IMR-90 (cell line): ENCODE results near the gene NSD2. TPM values are rescaled to one million over a fixed set of nuclear protein-coding genes. Genes with fewer than 3 reads are reported as not detected.

ENCODE experiments used
- ATAC-seq: fragments of 200-7000 bp; cut with Tn5 transposase; 2 replicates; pipeline ENCODE4 v1.9.1; 2020; ENCODE audit warnings: low read depth, mild to moderate bottlenecking, moderate library complexity
- BruUV-seq: library from RNA; stranded (reverse); fragments of 400-500 nt; replicated peaks from 2 replicates; lab custom pipeline; 2021; lab: Mats Ljungman, UMichigan
- CTCF ChIA-PET: fragments of 300-600 bp; formaldehyde crosslinking; extraction: SDS; loops from one replicate; lab custom pipeline; 2021; ENCODE audit warnings: antibody characterized with exemption; lab: Yijun Ruan, JAX
- POLR2A ChIA-PET: fragments of 300-600 bp; sonication (Branson Sonifier 250); formaldehyde crosslinking; loops from one replicate; lab custom pipeline; 2022; ENCODE audit warnings: antibody characterized with exemption; ENCODE audit not compliant: unreplicated experiment; lab: Charles Lee
- DNase-seq: peaks from one replicate; pipeline ENCODE4 v3.0.0; 2013
- H2AFZ ChIP-seq: replicated peaks from 2 replicates; pipeline ENCODE3; 2013; ENCODE audit warnings: low read length, mild to moderate bottlenecking; ENCODE audit not compliant: poor library complexity
- H2AK5ac ChIP-seq: 2 replicates; pipeline ENCODE4 v1.6.1; 2013; ENCODE audit warnings: low read depth, low read length, inconsistent platforms
- H2AK9ac ChIP-seq: replicated peaks from 2 replicates; pipeline ENCODE3; 2013; ENCODE audit warnings: mild to moderate bottlenecking, low read depth, low read length, moderate library complexity; ENCODE audit not compliant: poor library complexity
- H2BK120ac ChIP-seq: 2 replicates; pipeline ENCODE4 v1.6.1; 2013; ENCODE audit warnings: low read depth, low read length, inconsistent platforms
- H2BK15ac ChIP-seq: 3 replicates; pipeline ENCODE4 v1.6.1; 2013; ENCODE audit warnings: low read depth, low read length, inconsistent platforms
- H2BK20ac ChIP-seq: 2 replicates; pipeline ENCODE4 v1.6.1; 2013; ENCODE audit warnings: low read depth, mild to moderate bottlenecking, inconsistent platforms, low read length, moderate library complexity
- H2BK5ac ChIP-seq: 2 replicates; pipeline ENCODE4 v1.6.1; 2013; ENCODE audit warnings: mild to moderate bottlenecking, low read depth, low read length, inconsistent platforms; ENCODE audit not compliant: poor library complexity, severe bottlenecking
- H3K14ac ChIP-seq: replicated peaks from 2 replicates; pipeline ENCODE4 v1.6.1; 2013; ENCODE audit warnings: low read depth, low read length, inconsistent platforms
- H3K18ac ChIP-seq: 2 replicates; pipeline ENCODE4 v1.6.1; 2013; ENCODE audit warnings: low read depth, low read length, control low read depth
- H3K23ac ChIP-seq: 2 replicates; pipeline ENCODE4 v1.6.1; 2013; ENCODE audit warnings: low read depth, low read length, inconsistent platforms
- H3K27ac ChIP-seq: 2 replicates; pipeline ENCODE4 v1.5.1; 2013; ENCODE audit warnings: mild to moderate bottlenecking, control low read depth, low read length; ENCODE audit not compliant: insufficient read depth
- H3K27me3 ChIP-seq: 2 replicates; pipeline ENCODE4 v1.6.1; 2013; ENCODE audit warnings: low read length; ENCODE audit not compliant: control insufficient read depth, insufficient read depth
- H3K36me3 ChIP-seq: 2 replicates; pipeline ENCODE4 v1.6.1; 2013; ENCODE audit warnings: low read length, mixed read lengths; ENCODE audit not compliant: control insufficient read depth, insufficient read depth
- H3K4ac ChIP-seq: 2 replicates; pipeline ENCODE4 v1.6.1; 2013; ENCODE audit warnings: low read depth, low read length, inconsistent platforms
- H3K4me1 ChIP-seq: 2 replicates; pipeline ENCODE4 v1.6.1; 2013; ENCODE audit warnings: low read length, mixed read lengths; ENCODE audit not compliant: control insufficient read depth, insufficient read depth
- H3K4me2 ChIP-seq: 2 replicates; pipeline ENCODE4 v1.6.1; 2013; ENCODE audit warnings: low read depth, mild to moderate bottlenecking, control low read depth, low read length, moderate library complexity
- H3K4me3 ChIP-seq: 2 replicates; pipeline ENCODE4 v1.5.1; 2013; ENCODE audit warnings: low read depth, mild to moderate bottlenecking, control low read depth, low read length, moderate library complexity; ENCODE audit not compliant: insufficient read depth
- H3K56ac ChIP-seq: 2 replicates; pipeline ENCODE4 v1.6.1; 2013; ENCODE audit warnings: low read length, inconsistent platforms; ENCODE audit not compliant: insufficient read depth; ENCODE audit errors: extremely low read depth
- H3K79me1 ChIP-seq, 2 experiments: 2 replicates each; pipeline ENCODE4 v1.6.1; 2013; ENCODE audit warnings: low read length in 2 of 2, inconsistent platforms in 1 of 2, low read depth in 1 of 2
- H3K9ac ChIP-seq: 2 replicates; pipeline ENCODE4 v1.6.1; 2013; ENCODE audit warnings: low read depth, low read length, control low read depth
- H3K9me1 ChIP-seq: 2 replicates; pipeline ENCODE4 v1.6.1; 2013; ENCODE audit warnings: low read length, inconsistent platforms; ENCODE audit not compliant: insufficient read depth
- H3K9me3 ChIP-seq: 2 replicates; pipeline ENCODE4 v1.6.1; 2013; ENCODE audit warnings: low read length; ENCODE audit not compliant: control insufficient read depth, insufficient read depth
- H4K20me1 ChIP-seq: 2 replicates; pipeline ENCODE4 v1.6.1; 2013; ENCODE audit warnings: low read length, inconsistent platforms; ENCODE audit not compliant: insufficient read depth
- H4K5ac ChIP-seq: 2 replicates; pipeline ENCODE4 v1.6.1; 2013; ENCODE audit warnings: mild to moderate bottlenecking, low read depth, low read length, control low read depth
- H4K8ac ChIP-seq, 2 experiments: 2 replicates each; pipeline ENCODE4 v1.6.1; 2013; ENCODE audit warnings: low read depth in 2 of 2, low read length in 2 of 2, control low read depth in 1 of 2, inconsistent platforms in 1 of 2
- H4K91ac ChIP-seq: 2 replicates; pipeline ENCODE4 v1.6.1; 2013; ENCODE audit warnings: low read depth, low read length, inconsistent platforms; ENCODE audit not compliant: insufficient read depth
- BHLHE40 ChIP-seq: fragments of 150-350 bp; IDR thresholded peaks from 2 replicates; pipeline ENCODE4 v1.6.1; 2016; ENCODE audit warnings: mild to moderate bottlenecking, low read depth, low read length
- CEBPB ChIP-seq: IDR thresholded peaks from 2 replicates; pipeline ENCODE4 v1.6.1; 2012; ENCODE audit warnings: low read depth, low read length, improper control_type of control experiment
- CHD1 ChIP-seq: IDR thresholded peaks from 2 replicates; pipeline ENCODE4 v1.6.1; 2012; ENCODE audit warnings: low read depth, low read length, improper control_type of control experiment
- CTCF ChIP-seq: conservative IDR thresholded peaks from 2 replicates; pipeline ENCODE4 v1.5.1; 2012; ENCODE audit warnings: mild to moderate bottlenecking, low read depth, low read length, improper control_type of control experiment
- ELK1 ChIP-seq: fragments of 150-350 bp; IDR thresholded peaks from 2 replicates; pipeline ENCODE4 v1.6.1; 2016; ENCODE audit warnings: low read depth, mild to moderate bottlenecking, low read length, moderate library complexity, borderline replicate concordance
- FOS ChIP-seq: fragments of 150-350 bp; IDR thresholded peaks from 2 replicates; pipeline ENCODE4 v1.6.1; 2016; ENCODE audit warnings: low read depth, low read length
- MAFK ChIP-seq: IDR thresholded peaks from 2 replicates; pipeline ENCODE4 v1.6.1; 2012; ENCODE audit warnings: low read depth, low read length, improper control_type of control experiment
- MAZ ChIP-seq: IDR thresholded peaks from 2 replicates; pipeline ENCODE4 v1.6.1; 2012; ENCODE audit warnings: low read depth, mild to moderate bottlenecking, low read length, improper control_type of control experiment, moderate library complexity, borderline replicate concordance
- MXI1 ChIP-seq: IDR thresholded peaks from 2 replicates; pipeline ENCODE4 v1.6.1; 2012; ENCODE audit warnings: low read depth, mild to moderate bottlenecking, low read length, moderate library complexity, borderline replicate concordance
- NFE2L2 ChIP-seq: fragments of 150-350 bp; IDR thresholded peaks from 2 replicates; pipeline ENCODE4 v1.6.1; 2016; ENCODE audit warnings: low read depth, mild to moderate bottlenecking, low read length
- POLR2A ChIP-seq: IDR thresholded peaks from 2 replicates; pipeline ENCODE4 v1.6.1; 2012; ENCODE audit warnings: mild to moderate bottlenecking, low read depth, low read length
- RAD21 ChIP-seq: IDR thresholded peaks from 2 replicates; pipeline ENCODE4 v1.6.1; 2012; ENCODE audit warnings: low read length, improper control_type of control experiment
- RCOR1 ChIP-seq: IDR thresholded peaks from 2 replicates; pipeline ENCODE4 v1.6.1; 2012; ENCODE audit warnings: mild to moderate bottlenecking, low read length, improper control_type of control experiment; ENCODE audit not compliant: insufficient replicate concordance
- RFX5 ChIP-seq: IDR thresholded peaks from 2 replicates; pipeline ENCODE4 v1.8.0; 2012; ENCODE audit warnings: low read depth, mild to moderate bottlenecking, low read length, moderate library complexity
- SMC3 ChIP-seq: fragments of 150-350 bp; IDR thresholded peaks from 2 replicates; pipeline ENCODE4 v1.6.1; 2016; ENCODE audit warnings: low read depth, mild to moderate bottlenecking, antibody characterized with exemption, low read length, moderate library complexity
- USF2 ChIP-seq: fragments of 150-350 bp; IDR thresholded peaks from 2 replicates; pipeline ENCODE4 v1.6.1; 2017; ENCODE audit warnings: mild to moderate bottlenecking, antibody characterized with exemption, low read length, low read depth
- WGBS, 2 experiments: methylation state at CpG; one replicate each; pipeline versions ENCODE4 v1.1.5 to v1.1.7; 2013; ENCODE audit warnings: missing lambda C conversion rate in 2 of 2; ENCODE audit not compliant: insufficient read length in 1 of 2; ENCODE audit errors: extremely low coverage in 2 of 2; 5-methylcytosine and 5-hydroxymethylcytosine counted together
- dilution Hi-C: fragments of 300-500 bp; cut with HindIII; formaldehyde crosslinking; loops from one replicate; pipeline ENCODE4 v1.14.3; 2018; ENCODE audit warnings: low sequenced_read_pairs; ENCODE audit not compliant: unreplicated experiment
- in situ Hi-C: fragments of 300-500 bp; cut with MboI; formaldehyde crosslinking; loops from 3 replicates; pipeline ENCODE4 v1.14.3; 2019; ENCODE audit warnings: low sequenced_read_pairs, inconsistent platforms, mixed read lengths
- intact Hi-C: fragments of 100-400 bp; cut with micrococcal nuclease; formaldehyde crosslinking; loops from 2 replicates; pipeline ENCODE4 v1.10.0; 2022
- polyA plus RNA-seq, 3 experiments: library from polyadenylated mRNA; depleted of rRNA; stranded (reverse); fragments of >200 nt; gene quantifications; 2 replicates each; pipeline ENCODE4 v1.2.3, GENCODE V29; 2012; ENCODE audit warnings: low replicate concordance in 1 of 3
- total RNA-seq: library from RNA; depleted of rRNA; stranded (reverse); fragments of >200 nt; gene quantifications from 2 replicates; pipeline ENCODE4 v1.2.3, GENCODE V29; 2012

NSD2 gene
- total and polyA plus RNA-seq, 2 of the 4 experiments (the other 2 are of a cell fraction), result 35.9 to 68.1 TPM

- POLR2A ChIA-PET, result no interaction called here
- 0 out of 4 replicates have a peak, but pooled peaks cover 0 to 3% of the 10 kb centered on the region in 2 experiments for H3K79me1 ChIP-seq
- no peak overlapping the region for H2BK15ac ChIP-seq
- intact Hi-C loops (no loop called here), dilution Hi-C loops (no loop called here), in situ Hi-C loops (no loop called here)
- H2BK5ac ChIP-seq, result no peak overlapping the region
- no peak overlapping the region for H2AK9ac ChIP-seq
- H3K4me1 ChIP-seq, result peaks cover 3% of the 10 kb centered on the region; the same call in 1 of the 2 replicates
- H3K4me3 ChIP-seq, result no peak overlapping the region
- CTCF ChIA-PET, result no interaction called here
- H3K4me2 ChIP-seq, result no peak overlapping the region
- H2BK20ac ChIP-seq, result no peak overlapping the region
- H3K4ac ChIP-seq, result no peak overlapping the region
- no peak overlapping the region for H3K23ac ChIP-seq
- H2AFZ ChIP-seq, result no peak overlapping the region
- no peak overlapping the region for H3K9ac ChIP-seq
- no TSS peak for BruUV-seq
- H4K8ac ChIP-seq, result no peak overlapping the region
- H3K27ac ChIP-seq, result no peak overlapping the region
- no peak overlapping the region for H4K5ac ChIP-seq
- ATAC-seq (no peak), DNase-seq (no peak)
- H4K20me1 ChIP-seq, result no peaks in the 10 kb centered on the region
- H2BK120ac ChIP-seq, result no peak overlapping the region
- H3K56ac ChIP-seq, result no peak overlapping the region
- WGBS, 2 experiments, result 100% methylated on average over 3 of the region's 11 CpGs; no CpG with 5 or more reads in 1 of the 2 experiments
- no peaks in the 10 kb centered on the region for H3K27me3 ChIP-seq
- H3K9me1 ChIP-seq, result no peaks in the 10 kb centered on the region
- no peak for TF ChIP-seq FOS
- no peak for TF ChIP-seq ELK1
- TF ChIP-seq MXI1, result no peak
- TF ChIP-seq CHD1, result no peak
- TF ChIP-seq MAFK, result no peak
- no peak for TF ChIP-seq BHLHE40
- TF ChIP-seq USF2, result no peak
- TF ChIP-seq NFE2L2, result no peak
- TF ChIP-seq MAZ, result no peak
- TF ChIP-seq POLR2A, result no peak
- TF ChIP-seq RAD21, result no peak
- no peak for TF ChIP-seq RFX5
- no peak for TF ChIP-seq SMC3
- TF ChIP-seq CTCF, result no peak
- TF ChIP-seq CEBPB, result no peak
- no peak for TF ChIP-seq RCOR1
- H2AK5ac ChIP-seq, result no peak overlapping the region
- H3K36me3 ChIP-seq, result peaks cover 52% of the 10 kb centered on the region
- H3K14ac ChIP-seq, result no peak overlapping the region
- H4K91ac ChIP-seq, result no peak overlapping the region
- no peak overlapping the region for H3K18ac ChIP-seq
- H3K9me3 ChIP-seq, result no peaks in the 10 kb centered on the region
These were observed 46.4 kb upstream of the NSD2 start for GRCh38 chr4:1824746-1825145.
